ENCODE data around the gene VEPH1. TPM values are rescaled to one million over a fixed set of nuclear protein-coding genes. Genes with fewer than 3 reads are reported as not detected.
A peak's percentile ranks its signal among the peaks of the same experiment; 100 is the strongest.

Gene VEPH1
- total RNA-seq, 1 experiment from 2014 or later, result 2.4 TPM

DNA sequence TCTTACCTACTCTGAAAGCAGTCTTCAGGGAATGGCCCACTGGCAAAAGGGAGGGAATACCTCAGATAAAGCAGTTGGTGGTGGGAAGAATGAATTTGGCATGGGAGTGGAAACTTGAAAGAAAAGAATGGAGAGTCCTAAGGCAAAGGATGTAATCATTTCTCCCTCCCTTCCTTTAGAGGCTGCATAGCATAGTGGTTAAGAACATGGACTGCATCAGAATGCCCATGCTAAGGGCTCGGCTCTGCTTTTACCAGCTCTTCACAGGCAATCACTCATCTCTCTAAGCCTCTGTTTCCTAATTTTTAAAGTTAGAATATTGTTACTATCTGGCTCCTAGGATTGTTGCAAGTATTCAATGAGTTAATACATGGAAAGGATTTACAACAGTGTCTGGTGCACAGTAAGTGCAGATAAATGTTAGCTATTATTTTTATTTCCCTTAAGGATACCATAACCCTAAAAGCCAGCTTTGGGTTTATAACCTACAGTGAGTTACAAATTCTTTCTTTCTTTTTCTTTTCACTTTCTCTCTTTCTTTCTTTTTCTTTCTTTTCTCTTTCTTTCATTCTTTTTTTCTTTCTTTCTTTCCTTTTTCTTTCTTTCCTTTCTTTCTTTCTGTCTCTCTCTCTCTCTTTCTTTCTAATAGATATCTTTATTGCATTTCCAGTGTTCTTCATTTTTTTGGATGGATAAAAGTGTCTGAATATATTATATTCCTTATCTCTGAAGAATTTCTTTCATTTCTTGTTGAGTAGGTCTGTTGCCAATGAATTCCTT is 23.6 kb downstream of the VEPH1 start:
- no peaks in the 10 kb centered on the region for H3K36me3 Mint-ChIP-seq (ENCODE audit: insufficient read depth, unreplicated experiment)
- no TSS peak for BruUV-seq (replicated peaks)
- ChIA-PET POLR2A (no interaction called here), CTCF (interaction anchor here (1.0 to 1.8 kb wide), 2 partner anchors 12 to 53 kb away, joined by 3 to 4 read pairs; no protein-coding TSS in a partner anchor)
- H3K27ac Mint-ChIP-seq (ENCODE audit: low read depth, unreplicated experiment), result no peak overlapping the region
- no peaks in the 10 kb centered on the region for H3K27me3 Mint-ChIP-seq (ENCODE audit: insufficient read depth, unreplicated experiment)
- TF ChIP-seq, protein P1, sequence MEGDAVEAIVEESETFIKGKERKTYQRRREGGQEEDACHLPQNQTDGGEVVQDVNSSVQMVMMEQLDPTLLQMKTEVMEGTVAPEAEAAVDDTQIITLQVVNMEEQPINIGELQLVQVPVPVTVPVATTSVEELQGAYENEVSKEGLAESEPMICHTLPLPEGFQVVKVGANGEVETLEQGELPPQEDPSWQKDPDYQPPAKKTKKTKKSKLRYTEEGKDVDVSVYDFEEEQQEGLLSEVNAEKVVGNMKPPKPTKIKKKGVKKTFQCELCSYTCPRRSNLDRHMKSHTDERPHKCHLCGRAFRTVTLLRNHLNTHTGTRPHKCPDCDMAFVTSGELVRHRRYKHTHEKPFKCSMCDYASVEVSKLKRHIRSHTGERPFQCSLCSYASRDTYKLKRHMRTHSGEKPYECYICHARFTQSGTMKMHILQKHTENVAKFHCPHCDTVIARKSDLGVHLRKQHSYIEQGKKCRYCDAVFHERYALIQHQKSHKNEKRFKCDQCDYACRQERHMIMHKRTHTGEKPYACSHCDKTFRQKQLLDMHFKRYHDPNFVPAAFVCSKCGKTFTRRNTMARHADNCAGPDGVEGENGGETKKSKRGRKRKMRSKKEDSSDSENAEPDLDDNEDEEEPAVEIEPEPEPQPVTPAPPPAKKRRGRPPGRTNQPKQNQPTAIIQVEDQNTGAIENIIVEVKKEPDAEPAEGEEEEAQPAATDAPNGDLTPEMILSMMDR (IDR thresholded peaks at IDR 0.05; ENCODE audit: unreplicated experiment), result no peak
- no peaks in the 10 kb centered on the region for H3K9me3 Mint-ChIP-seq (ENCODE audit: unreplicated experiment)
- no peak overlapping the region for H3K4me3 Mint-ChIP-seq (ENCODE audit: unreplicated experiment)
- no peaks in the 10 kb centered on the region for H3K4me1 Mint-ChIP-seq (ENCODE audit: insufficient read depth, unreplicated experiment)
- intact Hi-C loops (cut with micrococcal nuclease), result no loop called here
- DNase-seq (ENCODE audit: unreplicated experiment), result no peak

DNA sequence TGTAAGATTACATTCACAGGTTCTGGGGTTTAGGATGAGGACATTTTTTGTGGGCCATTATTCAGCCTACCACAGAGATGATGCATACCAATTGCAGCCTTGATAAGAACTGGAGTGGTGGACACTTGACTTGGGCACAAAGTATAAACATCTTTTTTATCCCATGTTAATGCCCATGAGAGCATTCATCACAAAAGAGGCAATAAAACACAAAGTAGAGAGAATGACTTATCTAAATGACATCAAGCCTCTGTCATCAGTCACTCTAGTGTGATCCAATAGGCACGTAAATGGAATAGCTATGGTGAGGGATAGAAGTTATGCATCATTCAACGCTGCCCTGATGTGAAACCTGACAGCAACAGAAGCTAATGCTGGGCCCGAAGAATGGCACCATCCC is 25.8 kb downstream of the VEPH1 start:
- TF ChIP-seq, protein P1 (IDR thresholded peaks at IDR 0.05; ENCODE audit: unreplicated experiment), result no peak
- no TSS peak for BruUV-seq (replicated peaks)
- no peaks in the 10 kb centered on the region for H3K9me3 Mint-ChIP-seq (ENCODE audit: unreplicated experiment)
- no peaks in the 10 kb centered on the region for H3K27me3 Mint-ChIP-seq (ENCODE audit: insufficient read depth, unreplicated experiment)
- ChIA-PET POLR2A (no interaction called here), CTCF (interaction anchor here (0.6 to 1.0 kb wide), 3 partner anchors 20 to 1314 kb away, joined by 3 to 4 read pairs (median 3); no protein-coding TSS in a partner anchor)
- intact Hi-C loops (cut with micrococcal nuclease), result no loop called here
- H3K36me3 Mint-ChIP-seq (ENCODE audit: insufficient read depth, unreplicated experiment), result no peaks in the 10 kb centered on the region
- H3K4me1 Mint-ChIP-seq (ENCODE audit: insufficient read depth, unreplicated experiment), result no peaks in the 10 kb centered on the region
- no peak for DNase-seq (ENCODE audit: unreplicated experiment)
- H3K4me3 Mint-ChIP-seq (ENCODE audit: unreplicated experiment), result no peak overlapping the region
- H3K27ac Mint-ChIP-seq (ENCODE audit: low read depth, unreplicated experiment), result no peak overlapping the region

DNA sequence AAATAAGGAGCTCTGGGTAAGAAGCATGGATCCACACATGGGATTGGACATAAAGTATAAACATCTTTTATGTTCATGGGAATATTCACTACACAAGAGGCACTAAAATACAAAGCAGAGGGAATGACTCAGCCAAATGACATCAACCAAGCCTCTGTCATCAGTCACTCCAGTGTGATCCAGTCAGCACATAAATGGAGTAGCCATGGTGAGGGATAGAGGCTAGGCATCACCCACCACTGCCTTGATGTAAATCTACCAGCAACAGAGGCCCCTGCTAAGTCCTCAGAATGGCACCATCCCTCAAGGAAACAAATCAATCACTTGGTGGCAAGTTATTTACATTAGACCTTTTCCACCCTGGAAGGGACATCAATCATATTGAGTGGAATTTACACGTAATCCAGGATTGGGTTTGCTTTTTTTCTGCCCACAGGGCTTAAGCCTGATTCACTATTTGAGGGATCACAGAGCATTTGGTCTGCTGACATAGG is 27.2 kb downstream of the VEPH1 start:
- TF ChIP-seq, protein P1 (IDR thresholded peaks at IDR 0.05; ENCODE audit: unreplicated experiment), result no peak
- Mint-ChIP-seq H3K27me3 (ENCODE audit: insufficient read depth, unreplicated experiment) (no peaks in the 10 kb centered on the region), H3K27ac (ENCODE audit: low read depth, unreplicated experiment) (no peak overlapping the region), H3K4me3 (ENCODE audit: unreplicated experiment) (no peak overlapping the region), H3K9me3 (ENCODE audit: unreplicated experiment) (no peaks in the 10 kb centered on the region), H3K36me3 (ENCODE audit: insufficient read depth, unreplicated experiment) (no peaks in the 10 kb centered on the region), H3K4me1 (ENCODE audit: insufficient read depth, unreplicated experiment) (no peaks in the 10 kb centered on the region)
- CTCF ChIA-PET, result interaction anchor here (1.0 kb wide), 1 partner anchor 19 kb away, joined by 4 read pairs; no protein-coding TSS in a partner anchor
- peak; percentile 21 for DNase-seq (ENCODE audit: unreplicated experiment)
- intact Hi-C loops (cut with micrococcal nuclease), result no loop called here
- POLR2A ChIA-PET, result interaction anchor here (0.6 kb wide), 1 partner anchor 315 kb away, joined by 3 read pairs; no protein-coding TSS in a partner anchor
- no TSS peak for BruUV-seq (replicated peaks)

DNA sequence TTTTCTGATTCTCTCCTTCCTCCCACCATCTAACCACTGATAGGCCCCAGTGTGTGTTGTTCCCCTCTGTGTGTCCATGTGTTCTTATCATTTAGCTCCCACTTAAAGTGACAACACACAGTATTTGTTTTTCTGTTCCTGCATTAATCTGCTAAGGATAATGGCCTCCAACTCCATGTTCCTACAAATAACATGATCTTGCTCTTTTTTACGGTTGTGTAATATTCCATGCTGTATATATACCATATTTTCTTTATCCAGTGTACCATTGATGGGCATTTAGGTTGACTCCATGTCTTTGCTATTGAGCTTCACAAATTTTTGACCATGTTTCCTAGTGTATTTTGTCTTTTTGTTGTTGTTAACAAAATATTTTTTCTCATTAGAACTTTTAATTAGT is 30.6 kb downstream of the VEPH1 start:
- no peaks in the 10 kb centered on the region for H3K27me3 Mint-ChIP-seq (ENCODE audit: insufficient read depth, unreplicated experiment)
- no peaks in the 10 kb centered on the region for H3K9me3 Mint-ChIP-seq (ENCODE audit: unreplicated experiment)
- ChIA-PET POLR2A (interaction anchor here (1.0 kb wide), 1 partner anchor 268 kb away, joined by 3 read pairs; no protein-coding TSS in a partner anchor), CTCF (interaction anchor here (1.0 kb wide), 1 partner anchor 271 kb away, joined by 4 read pairs; no protein-coding TSS in a partner anchor)
- no TSS peak for BruUV-seq (replicated peaks)
- H3K4me1 Mint-ChIP-seq (ENCODE audit: insufficient read depth, unreplicated experiment), result peaks cover 8% of the 10 kb centered on the region
- H3K27ac Mint-ChIP-seq (ENCODE audit: low read depth, unreplicated experiment), result no peak overlapping the region
- no peak overlapping the region for H3K4me3 Mint-ChIP-seq (ENCODE audit: unreplicated experiment)
- intact Hi-C loops (cut with micrococcal nuclease), result no loop called here
- TF ChIP-seq, protein P1 (IDR thresholded peaks at IDR 0.05; ENCODE audit: unreplicated experiment), result no peak
- no peaks in the 10 kb centered on the region for H3K36me3 Mint-ChIP-seq (ENCODE audit: insufficient read depth, unreplicated experiment)
- no peak for DNase-seq (ENCODE audit: unreplicated experiment)
